CD4-positive, alpha-beta T cell treated with Interleukin-6 at 100 ng/mL for 8 hours (primary cell): Measurements from ENCODE around the gene GNG12.

Experiments used
- DNase-seq: peaks from one replicate; pipeline ENCODE4 v3.0.0-alpha.2; 2020; ENCODE audit warnings: mixed read lengths, low spot score

The GNG12 gene

DNA sequence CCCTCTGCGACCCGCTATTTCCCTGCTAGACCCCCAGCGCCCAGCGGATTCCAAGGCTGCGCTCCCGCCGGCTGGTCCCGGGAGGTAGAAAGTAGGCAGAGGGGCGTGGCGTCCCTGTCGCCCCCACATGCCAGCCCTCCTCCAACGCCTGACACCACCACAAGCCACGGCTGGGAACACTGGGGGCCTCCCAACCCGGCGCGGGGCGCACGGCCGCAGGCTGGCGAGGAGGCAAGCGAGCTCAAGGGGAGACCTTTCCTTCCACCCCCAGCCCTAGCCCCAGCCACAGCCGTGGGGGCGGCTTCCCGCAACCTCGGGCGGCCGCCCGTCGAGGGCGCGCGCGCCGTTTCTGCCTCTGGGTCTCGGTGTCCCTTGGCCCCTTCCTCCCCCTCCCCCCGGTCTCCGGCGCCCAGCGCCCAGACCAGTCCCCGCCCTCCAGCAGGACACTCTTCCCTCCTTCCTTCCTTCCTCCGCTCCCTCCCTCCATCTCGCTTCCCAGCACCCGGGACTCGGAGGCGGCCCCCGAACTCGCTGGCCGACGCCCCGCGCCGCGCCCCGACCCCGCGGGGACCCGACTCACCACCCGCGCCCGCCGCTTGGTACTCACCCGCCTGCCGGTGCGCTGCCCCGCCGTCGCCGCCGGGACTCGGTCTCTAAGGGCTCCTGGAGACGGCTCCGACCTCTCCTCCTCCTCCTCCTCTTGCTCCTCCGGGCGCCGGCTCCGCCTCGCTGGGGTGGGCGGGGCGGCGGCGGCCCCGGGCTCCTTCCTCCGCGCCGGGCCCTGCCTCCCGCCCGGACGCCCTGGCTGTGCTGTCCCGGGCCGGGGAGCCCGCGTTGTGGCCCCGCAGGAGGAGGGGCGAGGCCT is at the start of gene GNG12:
TSS of gene GNG12 (minus strand) at position 731 of the 865 bp plus-strand sequence. CDS start 125,781 bp downstream, outside the sequence.
- DNase-seq, result no peak

GRCh38 chr1:67882196-67882958 is 49.1 kb upstream of the GNG12 start:
- DNase-seq, result no peak

GRCh38 chr1:67880056-67880601 is 46.9 kb upstream of the GNG12 start:
- no peak for DNase-seq

- DNase-seq, result no peak
Measured at GRCh38 chr1:67879485-67879884, 46.2 kb upstream of the GNG12 start.

DNA sequence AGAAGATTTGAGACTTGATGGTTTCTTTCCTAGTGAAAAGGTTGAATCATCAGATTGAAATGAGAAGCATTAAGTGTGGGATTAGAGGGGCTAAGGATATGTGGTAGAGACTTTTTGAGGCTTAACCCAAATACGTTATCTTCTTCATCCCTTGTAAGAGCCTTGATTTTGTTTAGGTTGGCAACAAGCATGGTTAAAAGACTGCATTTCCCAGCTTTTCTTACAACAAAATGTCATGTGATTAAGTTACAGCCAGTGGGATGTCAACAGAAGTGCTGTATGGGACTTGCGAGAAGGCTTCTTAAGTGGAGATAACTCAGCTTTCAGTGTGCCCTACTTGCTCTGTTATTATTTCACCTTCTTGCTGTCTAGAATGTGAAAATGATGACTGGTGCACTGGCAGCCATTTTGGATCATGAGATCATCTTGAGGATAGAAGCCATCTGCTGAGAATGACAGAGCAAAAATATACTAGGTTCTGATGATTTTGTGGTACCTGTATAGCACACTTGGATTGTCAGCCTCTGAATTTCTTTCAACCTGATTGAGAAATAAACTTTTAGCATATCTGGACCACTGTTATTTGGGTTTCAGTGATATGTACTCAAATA is 41.3 kb upstream of the GNG12 start:
- no peak for DNase-seq

GRCh38 chr1:67869233-67869632 is 36.0 kb upstream of the GNG12 start:
- DNase-seq, result no peak

- DNase-seq, result no peak
Measured at GRCh38 chr1:67863637-67864036, 30.4 kb upstream of the GNG12 start.

DNA sequence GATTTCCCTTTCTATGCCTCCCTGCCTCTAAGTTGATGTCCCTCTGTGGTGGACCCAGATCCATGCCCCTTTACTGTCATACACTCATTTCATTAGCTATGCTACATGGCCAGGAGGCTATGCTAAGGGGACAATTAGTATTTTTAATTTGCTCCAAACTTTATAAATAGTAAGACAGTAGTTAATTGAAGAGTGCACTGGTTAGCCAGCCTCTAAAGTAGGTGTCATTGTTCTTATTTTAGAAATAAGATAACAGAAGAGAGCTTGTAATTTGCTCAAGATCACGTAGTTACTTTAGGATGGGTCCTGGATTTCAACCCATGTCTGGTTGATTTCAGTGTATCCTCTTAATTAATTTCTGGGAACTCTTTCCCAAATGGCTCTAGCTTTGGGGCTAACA is 29.4 kb upstream of the GNG12 start:
- DNase-seq, result no peak

DNA sequence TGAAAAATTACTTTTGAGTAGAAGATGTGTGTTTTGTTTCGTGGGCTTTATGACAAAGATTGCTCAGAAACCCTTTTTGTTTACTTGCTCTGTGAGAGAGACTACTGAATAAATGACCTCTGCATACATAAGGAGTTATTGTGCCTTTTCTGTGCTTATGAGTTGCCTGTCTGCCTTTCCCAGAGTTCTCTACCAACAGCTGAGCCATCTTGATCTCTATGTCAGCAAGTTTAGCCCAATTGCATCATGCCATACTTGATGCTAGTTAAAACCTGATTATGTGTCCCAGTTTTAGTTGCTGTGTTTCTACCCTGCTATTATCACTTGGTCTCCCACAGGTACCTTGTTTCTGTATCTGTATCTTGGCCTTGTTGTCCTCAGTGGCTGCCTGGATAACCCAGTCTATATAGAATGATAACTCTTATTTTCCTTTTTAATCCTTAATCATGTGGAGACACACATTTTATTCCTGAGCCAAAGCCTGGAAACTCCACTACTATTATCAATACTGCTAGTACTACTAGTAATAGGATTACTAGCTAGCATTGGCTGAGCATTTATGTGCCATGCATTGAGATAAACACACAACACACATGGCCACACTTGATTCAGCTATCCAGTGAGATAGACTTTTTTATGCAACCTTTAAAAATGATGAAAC is 28.7 kb upstream of the GNG12 start:
- no peak for DNase-seq

GRCh38 chr1:67860776-67861175 is 27.5 kb upstream of the GNG12 start:
- DNase-seq, result no peak

DNA sequence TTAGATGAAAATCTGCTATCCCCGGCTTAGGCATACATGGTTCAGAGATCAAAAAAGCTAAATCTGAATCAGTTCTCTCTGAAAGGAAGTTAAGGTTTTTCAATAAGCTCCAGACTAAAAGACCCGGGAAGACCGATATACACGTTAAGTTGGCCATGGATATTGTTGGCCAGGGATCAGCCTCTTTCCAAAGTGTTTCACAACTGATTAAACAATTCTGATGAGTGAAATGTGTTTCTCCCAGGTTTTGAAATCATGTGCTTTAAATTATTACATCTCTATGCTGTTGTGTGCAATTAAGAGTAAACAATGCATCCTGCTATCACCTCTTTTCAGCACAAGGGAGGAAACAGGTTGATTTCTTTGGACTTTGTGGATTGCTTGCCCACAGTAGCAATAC is 23.7 kb upstream of the GNG12 start:
- no peak for DNase-seq

GRCh38 chr1:67855961-67856360 is 22.7 kb upstream of the GNG12 start:
- no peak for DNase-seq

- no peak for DNase-seq
Measured at GRCh38 chr1:67855444-67855843, 22.2 kb upstream of the GNG12 start.

GRCh38 chr1:67853704-67854103 is 20.4 kb upstream of the GNG12 start:
- no peak for DNase-seq

DNA sequence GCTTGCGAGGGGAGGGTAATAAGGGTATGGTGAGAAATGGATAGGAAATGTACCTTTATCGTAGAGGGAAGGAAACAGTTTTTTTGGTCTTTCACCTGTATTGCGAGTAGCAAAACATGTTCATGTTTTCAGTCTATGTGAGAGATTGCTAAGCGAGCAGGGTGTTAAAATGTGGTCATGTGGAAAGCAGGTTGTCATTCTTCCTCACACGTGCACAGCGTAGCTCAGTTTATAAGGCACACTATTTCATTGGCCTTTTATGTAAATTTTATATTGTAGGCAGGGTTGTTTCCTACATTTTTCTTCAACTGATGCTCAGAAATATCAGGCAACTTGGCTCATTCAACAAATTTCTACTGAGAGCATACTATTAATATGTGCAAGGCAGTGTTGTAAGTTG is 18.5 kb upstream of the GNG12 start:
- DNase-seq, result no peak

DNA sequence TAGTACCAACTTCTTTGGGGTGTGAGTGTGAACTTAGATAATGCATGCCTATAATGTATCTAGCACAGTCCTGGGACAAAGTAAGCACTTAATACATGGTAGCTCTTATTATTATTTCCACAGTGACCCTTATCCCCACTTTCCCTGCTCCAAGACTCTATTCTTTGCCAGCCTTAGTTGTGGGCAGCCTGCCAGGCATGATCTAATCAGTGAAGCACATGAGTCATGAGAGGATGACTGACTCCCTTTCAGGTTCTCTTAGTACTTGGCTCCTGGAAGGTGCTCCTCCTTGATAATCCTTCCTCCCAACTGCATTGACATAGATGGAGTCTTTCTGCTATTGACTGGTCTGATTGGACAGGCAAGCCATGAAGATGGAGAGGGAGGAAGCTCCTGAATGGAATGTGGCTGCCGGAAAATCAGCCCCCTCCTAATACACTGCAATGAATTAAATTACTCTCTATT is 17.4 kb upstream of the GNG12 start:
- no peak for DNase-seq

GRCh38 chr1:67850151-67850551 is 16.9 kb upstream of the GNG12 start:
- DNase-seq, result no peak

DNA sequence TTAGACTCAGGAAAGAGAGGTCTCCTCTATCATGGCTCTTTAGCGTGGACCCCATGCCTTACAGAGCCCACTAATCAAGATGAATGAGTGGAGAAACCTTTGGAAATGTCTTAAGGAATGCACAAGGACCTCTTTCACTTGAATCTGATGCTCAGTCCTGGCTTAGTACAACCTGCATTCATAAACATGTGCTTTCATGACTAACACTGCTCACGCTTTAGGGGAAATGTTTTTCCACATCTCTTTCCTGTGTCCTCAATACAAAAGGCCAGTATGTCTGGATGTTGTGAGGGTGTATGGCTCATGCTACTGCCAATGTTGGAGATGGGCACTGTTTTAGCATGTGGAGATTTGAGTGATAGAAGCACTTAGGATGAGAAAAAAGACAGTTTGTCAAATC is 14.2 kb upstream of the GNG12 start:
- no peak for DNase-seq

DNA sequence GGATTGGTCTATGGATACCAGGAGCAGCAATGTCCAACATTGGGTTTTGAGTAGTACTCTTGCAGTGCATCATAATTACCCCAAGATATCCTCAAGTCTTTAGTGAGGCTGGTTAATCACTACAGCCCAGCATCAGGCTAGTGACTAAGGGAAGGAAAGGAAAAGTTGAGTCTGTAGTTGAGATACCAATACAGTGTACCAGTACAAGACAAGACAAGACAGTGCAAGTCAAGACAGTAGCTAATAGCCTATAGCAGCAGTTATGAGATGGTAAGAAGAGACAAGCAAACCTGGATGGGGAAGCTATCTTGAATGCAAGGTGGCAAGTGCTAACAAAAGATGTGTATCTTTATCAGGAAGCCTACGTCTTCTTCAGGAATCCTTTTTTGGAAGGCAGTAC is 13.3 kb upstream of the GNG12 start:
- no peak for DNase-seq

- no peak for DNase-seq
Measured at GRCh38 chr1:67844988-67845387, 11.7 kb upstream of the GNG12 start.

DNA sequence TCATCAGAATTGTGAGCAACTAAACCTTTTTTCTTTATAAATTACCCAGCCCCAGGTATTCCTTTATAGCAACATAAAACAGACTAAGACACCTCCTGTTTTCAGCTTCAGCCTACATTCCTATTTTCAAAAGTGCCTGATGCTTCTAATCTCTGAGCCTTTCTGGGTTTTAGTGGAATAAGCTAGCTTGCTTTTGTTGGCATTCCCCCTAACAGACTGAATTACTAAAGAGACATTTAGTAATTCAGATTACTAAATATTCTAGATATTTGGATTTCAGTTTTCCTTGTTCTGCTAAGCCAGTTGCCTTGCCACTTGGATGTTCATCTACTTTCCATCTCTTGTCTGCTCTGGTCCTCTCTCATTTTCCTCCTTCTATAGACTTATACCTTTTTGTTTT is 10.5 kb upstream of the GNG12 start:
- no peak for DNase-seq

DNA sequence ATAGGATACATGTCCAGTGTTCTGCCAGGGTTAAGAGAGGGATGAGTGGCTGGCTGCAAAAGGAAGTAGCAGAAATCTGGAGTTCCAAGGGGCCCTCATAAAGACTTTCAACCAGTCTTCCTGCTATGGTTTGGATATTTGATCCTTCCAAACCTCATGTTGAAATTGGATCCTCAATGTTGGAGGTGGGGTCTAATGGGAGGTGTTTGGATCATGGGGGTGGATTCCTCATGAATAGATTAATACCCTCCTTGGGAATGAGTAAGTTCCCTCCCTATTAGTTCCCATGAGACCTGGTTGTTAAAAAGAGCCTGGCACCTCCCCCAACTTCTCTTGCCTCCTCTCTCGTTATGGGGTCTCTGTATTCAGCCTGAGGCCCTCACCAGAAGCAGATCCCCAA is 10.1 kb upstream of the GNG12 start:
- no peak for DNase-seq
